ENCODE results near the gene ARHGAP18.

GRCh38 chr6:129667034-129667433, 42.9 kb downstream of the ARHGAP18 start:
- TF ChIP-seq CTCF (IDR thresholded peaks at IDR 0.05) (no peak), EZH2 (IDR thresholded peaks at IDR 0.05) (no peak), EZH2phosphoT487 (IDR thresholded peaks at IDR 0.05) (no peak)

Measured in neural progenitor cell (in vitro differentiated cells).